HG03354 (cell line): Measurements from ENCODE around the gene NDUFS1.
"Not testable (repeated sequence)": the region's sequence is repeated elsewhere in the genome, so short reads cannot be mapped to it uniquely, and the experiment has no call there.

Experiments
- ATAC-seq: cut with Tn5 transposase; IDR thresholded peaks from one replicate; pipeline ENCODE4 v1.9.1; 2021; ENCODE audit warnings: mild to moderate bottlenecking; ENCODE audit not compliant: unreplicated experiment, poor library complexity, severe bottlenecking

Gene NDUFS1

GRCh38 chr2:206077879-206078278 lies 81.4 kb downstream of the NDUFS1 start:
- not testable (repeated sequence) for ATAC-seq

DNA sequence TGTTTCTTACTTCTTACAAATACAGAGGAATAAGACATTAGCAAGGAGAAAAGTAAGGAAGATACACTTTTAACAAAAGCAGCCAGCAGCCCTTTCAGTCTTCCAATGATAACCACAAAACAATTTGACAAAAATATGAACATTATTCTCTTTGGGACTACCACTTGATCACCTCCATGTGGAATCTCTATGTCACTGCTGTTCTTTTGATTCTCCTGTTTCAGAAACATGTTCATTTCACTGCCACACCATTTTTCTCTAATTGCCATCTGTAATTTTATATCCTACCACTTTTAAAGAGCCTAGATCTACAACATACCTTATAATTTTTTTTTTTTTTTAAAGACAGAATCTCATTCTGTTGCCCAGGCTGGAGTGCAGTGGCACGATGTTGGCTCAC lies 84.1 kb downstream of the NDUFS1 start:
- no peak for ATAC-seq

DNA sequence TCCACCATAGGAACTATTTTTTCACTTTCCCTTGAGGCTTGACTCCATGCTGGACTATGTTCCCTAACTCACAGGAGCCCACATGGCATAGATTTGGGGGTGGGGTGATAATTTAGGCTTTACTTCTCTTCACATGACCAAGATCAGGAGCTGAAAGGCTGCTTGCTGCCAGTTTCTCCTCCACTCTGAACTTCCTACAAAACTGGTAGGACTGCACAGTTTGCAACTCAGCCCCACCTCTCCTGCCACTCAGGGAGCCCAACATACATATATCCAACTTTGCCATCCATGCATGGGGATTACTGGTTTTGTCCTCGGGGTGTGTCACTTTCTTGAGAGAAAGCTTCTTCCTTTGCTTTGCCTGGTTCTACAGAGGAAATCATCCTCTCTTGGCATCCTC lies 87.4 kb downstream of the NDUFS1 start:
- no peak for ATAC-seq

GRCh38 chr2:206069417-206069816 lies 89.8 kb downstream of the NDUFS1 start:
- no peak for ATAC-seq

GRCh38 chr2:206068207-206068606 lies 91.0 kb downstream of the NDUFS1 start:
- ATAC-seq = no peak
